GM19438 (cell line): ENCODE data around the gene MYH9.

Experiments
- ATAC-seq: cut with Tn5 transposase; IDR thresholded peaks from one replicate; pipeline ENCODE4 v1.9.1; 2021; ENCODE audit warnings: low read depth; ENCODE audit not compliant: unreplicated experiment

MYH9 gene

GRCh38 chr22:36369004-36369921 lies 18.5 kb downstream of the MYH9 start:
- no peak for ATAC-seq

DNA sequence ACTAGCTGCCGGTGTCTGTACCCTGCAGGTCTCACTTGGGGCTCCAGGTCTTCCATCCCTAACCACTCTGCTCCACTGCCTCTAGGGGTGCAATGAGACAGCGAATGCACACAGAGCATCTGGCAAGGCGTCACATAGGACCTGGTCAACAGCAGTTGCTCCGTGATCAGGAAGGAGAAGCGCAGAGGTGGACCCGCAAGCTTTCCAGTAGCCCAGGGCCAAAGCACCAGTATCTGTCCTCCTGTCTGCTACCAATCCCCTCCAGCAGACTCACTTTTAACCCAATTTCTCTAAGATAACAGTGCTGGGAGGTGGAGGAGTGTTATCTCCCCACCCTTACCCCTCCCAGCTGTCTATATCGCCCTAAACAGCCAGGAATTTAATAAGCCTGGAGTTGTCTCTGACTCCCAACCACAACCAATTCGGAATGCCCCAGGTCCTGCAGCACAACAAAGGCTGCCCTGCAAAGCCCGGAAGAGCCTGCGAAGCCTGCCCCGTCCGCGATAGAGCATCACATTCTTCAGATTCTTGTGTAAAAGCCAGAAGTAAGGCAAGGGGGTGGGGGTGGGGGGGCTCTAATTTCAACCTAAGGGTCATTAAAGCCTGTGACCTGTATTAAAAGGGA lies 19.3 kb downstream of the MYH9 start:
- no peak for ATAC-seq

GRCh38 chr22:36367479-36367878 lies 20.3 kb downstream of the MYH9 start:
- no peak for ATAC-seq

DNA sequence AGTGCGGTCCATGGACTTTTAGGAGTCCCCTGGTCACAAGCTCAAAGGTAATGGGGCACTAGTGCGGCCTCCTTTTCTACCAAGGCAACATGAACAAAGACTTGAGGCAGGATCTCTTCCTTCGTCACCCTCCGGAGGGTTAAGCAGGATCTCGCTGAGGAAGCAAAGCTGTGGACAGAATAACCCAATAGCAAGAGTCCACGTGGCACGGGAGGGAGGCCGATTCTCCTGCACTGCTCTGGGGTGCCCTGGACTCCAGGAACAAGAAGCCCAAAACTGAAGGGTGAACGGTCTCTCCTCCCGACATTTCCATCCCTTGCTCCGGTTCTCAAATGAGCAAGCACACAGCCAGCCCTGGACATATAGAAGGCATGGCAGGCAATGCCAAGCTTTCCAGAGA lies 20.7 kb downstream of the MYH9 start:
- ATAC-seq, result no peak

DNA sequence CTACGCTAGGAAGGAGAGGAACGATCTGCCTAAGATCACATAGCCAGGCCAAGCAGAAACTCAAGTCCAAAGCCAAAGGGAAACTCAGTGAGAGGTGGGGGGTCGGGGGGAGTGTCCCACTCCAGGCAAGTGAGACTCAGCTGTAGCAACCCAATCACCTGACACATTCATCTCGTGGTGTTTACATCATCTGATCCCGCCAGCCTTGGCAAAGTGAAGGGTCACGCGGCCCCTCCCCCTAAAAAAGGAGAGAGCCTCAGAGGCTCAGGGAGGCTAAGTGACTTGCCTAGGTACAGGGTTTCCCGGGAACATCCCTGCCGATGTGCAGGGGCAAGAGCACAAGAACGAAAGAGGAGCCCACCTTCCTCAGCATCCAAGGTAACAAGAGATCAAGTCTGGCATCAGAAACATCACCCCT lies 21.5 kb downstream of the MYH9 start:
- no peak for ATAC-seq

- no peak for ATAC-seq
These were observed 22.8 kb downstream of the MYH9 start for GRCh38 chr22:36365020-36365411.

- no peak for ATAC-seq
These were observed 23.3 kb downstream of the MYH9 start for GRCh38 chr22:36364255-36365019.

DNA sequence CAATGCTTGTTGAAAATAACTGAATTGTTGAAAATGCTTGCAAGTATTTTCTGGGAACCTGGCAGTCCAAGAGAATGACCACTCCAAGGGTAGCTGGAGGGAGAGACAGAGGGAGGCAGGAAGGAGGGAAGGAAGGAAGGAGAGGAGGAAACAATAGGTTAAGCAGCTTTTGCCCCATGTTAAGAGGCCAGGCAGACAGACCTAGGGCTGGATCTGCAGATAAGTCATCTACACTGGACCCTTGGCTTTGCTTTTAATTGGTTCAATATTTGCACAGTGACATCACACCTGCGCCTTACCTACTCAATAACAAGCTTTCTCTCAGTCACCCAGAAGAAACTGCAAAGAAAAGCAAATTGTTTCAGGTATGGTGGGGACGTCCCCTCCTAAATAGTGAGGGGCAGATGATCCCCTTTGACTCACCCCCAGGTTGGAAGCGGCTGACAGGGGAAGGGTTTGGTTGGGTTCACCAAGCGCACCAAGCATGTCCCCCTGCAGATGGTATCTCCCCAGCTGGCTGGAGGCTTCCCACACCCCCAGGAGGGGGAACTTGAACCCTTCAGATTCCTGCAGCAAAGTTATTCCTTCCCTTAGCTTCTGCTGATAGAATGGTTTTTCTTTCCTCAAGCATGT lies 24.3 kb downstream of the MYH9 start:
- ATAC-seq, result no peak

GRCh38 chr22:36362932-36363331 lies 24.8 kb downstream of the MYH9 start:
- no peak for ATAC-seq

DNA sequence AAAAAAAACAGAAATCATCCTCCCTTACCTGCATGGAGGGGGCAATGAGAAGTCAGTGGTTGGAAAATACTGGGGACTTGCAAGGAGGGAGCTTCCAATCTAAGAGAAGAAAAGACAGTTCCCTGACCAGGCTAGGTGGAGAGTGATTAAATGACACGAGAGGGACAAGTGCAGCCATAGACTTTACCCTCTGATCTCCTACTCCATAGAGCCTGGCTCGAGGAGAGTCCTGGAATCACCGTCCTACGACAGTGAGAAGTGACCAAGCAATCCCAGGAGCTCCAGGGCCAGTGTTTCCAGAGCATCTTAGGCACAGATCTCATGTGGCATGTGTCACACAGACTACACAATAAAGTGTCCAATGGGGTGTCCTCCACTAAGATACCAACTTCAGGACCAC lies 25.7 kb downstream of the MYH9 start:
- no peak for ATAC-seq

DNA sequence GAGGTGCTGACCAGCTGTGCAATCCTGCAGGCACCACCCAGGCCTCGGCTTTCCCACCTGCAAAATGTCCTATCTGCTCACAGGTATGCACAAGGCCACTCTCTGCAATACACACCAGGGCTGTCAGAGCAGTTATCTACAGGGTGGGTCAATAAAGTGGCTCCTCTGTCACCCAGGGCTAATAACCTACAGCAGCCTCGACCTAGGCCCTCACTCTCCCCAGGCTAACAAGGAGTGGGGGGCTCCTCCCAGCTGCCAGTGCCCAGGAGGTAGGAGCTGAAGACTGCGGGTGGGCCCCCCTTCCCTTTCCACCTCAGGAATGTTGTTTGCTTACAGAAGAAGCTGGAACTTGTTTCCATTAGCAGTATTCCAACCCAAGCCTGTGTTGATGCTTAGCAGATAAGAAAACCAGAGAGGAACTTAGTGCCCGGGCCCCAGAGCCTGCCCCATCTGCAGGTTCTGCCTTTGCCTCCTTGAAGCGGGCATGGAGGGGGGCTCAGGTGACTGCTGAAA lies 26.8 kb downstream of the MYH9 start:
- no peak for ATAC-seq

GRCh38 chr22:36360011-36360410 lies 27.8 kb downstream of the MYH9 start:
- ATAC-seq, result no peak

DNA sequence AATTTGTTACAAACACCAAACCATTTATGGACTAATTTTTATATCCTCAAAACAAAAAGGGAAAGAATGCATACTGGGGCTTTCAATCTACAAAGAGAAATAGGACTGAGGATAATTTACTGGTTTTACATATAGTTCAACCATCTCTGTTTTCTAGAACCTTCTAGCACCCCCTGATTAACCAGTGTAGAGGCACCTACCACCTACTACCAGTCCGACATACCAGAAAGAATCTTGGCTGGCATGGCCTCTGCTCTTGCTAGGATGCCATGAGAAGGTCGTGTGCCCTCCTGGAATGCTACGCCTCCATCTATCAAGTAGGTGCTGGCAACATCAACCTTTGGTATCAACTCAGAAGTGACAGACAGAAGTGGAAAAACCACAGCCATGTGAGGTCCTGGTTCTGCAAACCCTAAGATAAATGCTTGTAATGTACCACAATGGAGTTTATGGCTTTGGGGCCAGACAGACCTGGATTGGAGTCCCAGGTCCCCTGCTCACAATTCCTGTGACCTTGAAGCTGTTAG lies 28.2 kb downstream of the MYH9 start:
- no peak for ATAC-seq

DNA sequence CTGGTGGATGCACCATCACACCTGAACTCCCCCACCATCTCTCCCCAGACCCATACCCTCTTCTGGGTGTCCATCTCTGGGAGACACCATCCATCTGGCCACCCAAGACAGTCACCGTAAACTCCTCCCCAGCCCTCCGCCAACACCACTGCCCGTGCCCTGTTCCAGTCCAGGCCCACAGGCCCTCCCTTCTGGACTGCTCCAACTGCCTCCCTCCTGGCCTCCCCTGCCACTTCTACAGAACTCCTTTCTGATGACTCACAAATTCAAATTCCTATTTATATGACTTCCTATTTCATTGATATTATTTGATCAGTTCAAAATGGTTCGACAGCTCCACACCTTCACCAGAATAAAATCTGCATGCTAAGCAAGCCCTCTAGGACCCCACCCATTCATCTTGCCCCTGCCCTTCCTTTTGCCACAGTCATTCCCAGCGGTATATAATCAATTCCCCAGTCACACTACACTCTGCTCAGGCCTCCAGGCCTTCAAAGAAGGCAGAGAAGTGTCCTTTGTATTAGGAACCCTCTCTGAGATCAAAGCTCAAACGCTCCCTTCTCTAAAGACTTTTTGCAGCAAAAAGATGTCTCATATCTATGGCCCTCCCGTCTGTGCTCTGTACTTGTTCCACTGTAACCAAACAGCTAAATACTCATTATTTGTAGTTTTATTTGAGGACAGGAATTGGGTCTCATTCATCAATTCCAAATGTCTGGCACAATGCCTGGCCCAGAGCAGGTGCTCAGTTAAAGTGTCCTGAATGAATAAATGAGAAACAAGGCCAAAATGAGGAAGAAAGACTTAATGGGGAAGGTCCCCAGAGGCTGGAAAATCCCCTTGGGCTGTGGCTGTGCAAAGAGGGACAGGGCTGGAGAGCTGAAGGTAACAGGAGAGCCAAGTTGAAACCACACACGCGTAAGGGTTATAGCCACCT lies 29.0 kb downstream of the MYH9 start:
- ATAC-seq, result no peak

- no peak for ATAC-seq
These were observed 30.8 kb downstream of the MYH9 start for GRCh38 chr22:36356708-36357624.

- ATAC-seq, result no peak
These were observed 31.9 kb downstream of the MYH9 start for GRCh38 chr22:36355894-36356293.

DNA sequence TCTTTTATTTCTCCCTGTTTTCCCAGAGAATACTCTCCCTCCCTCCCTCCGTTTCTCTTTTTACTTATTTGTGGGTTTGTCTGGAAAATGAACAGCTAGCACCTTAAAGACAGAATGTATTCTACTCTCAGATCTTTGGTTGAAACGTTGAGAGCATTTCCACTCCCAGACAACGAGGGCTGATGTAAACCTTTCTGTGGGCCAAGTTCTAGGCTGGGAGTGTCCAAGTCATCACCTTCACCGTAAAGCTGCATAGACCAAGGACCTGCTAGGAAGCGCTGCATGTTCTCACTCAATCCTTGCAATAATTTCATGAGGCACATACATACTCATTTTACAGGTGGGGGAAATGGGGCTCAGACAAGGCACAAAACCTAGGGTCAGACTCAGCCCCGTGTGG lies 32.4 kb downstream of the MYH9 start:
- no peak for ATAC-seq

- no peak for ATAC-seq
These were observed 34.8 kb downstream of the MYH9 start for GRCh38 chr22:36352803-36353507.
